ENCODE data around the gene PRKAR1B. TPM values are rescaled to one million over a fixed set of nuclear protein-coding genes. Genes with fewer than 3 reads are reported as not detected.

The PRKAR1B gene
- total and polyA plus RNA-seq, 7 experiments from 2014 or later, result 16.1 to 51.4 (median 28.7) TPM

DNA sequence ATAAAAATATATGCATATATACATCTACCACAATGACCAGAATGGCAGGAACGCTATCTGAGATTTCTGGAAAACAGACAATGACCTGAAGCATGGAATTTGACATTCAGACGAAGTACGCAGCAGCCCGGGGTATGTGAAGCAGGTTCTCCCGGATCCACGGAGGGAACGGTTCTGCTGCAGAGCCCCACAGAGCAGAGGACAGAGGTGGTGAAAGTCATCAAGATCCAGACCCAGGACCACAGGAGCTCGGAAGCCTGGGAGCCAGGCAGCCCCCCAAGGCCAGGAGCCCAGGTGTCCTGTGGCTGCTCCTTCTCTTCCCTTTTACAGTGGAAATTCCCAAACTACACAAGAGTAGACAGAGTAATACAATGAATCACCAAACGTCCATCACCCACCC lies 42.7 kb downstream of the PRKAR1B start:
- peaks cover 9 to 48% (median 44%) of the 10 kb centered on the region in 5 donors for H3K36me3 Mint-ChIP-seq
- no peaks in the 10 kb centered on the region for H3K27me3 Mint-ChIP-seq
- no peaks in the 10 kb centered on the region for H3K27me3 ChIP-seq (ENCODE audit: control insufficient read depth in 2 of 2, insufficient read depth in 2 of 2, low read length in 2 of 2)
- H3K9me3 ChIP-seq (ENCODE audit: control insufficient read depth in 2 of 3, low read length in 3 of 3), result peaks cover 0 to 24% (median 4%) of the 10 kb centered on the region in 3 experiments
- H3K4me3 Mint-ChIP-seq, result no peak overlapping the region
- H3K27ac ChIP-seq (ENCODE audit: low read depth, low read length), result no peak overlapping the region
- H3K4me3 ChIP-seq (ENCODE audit: low read length), result no peak overlapping the region
- H3K4me1 Mint-ChIP-seq, result peaks cover 0 to 6% (median 0%) of the 10 kb centered on the region in 7 donors
- ATAC-seq (no peak), DNase-seq (no peak)
- ChIA-PET CTCF (no interaction called here), POLR2A (no interaction called here)
- H3K4me1 ChIP-seq (ENCODE audit: control insufficient read depth in 2 of 2, insufficient read depth in 2 of 2, low read length in 2 of 2), result no peaks in the 10 kb centered on the region
- peaks cover 0 to 40% (median 25%) of the 10 kb centered on the region in 11 donors for H3K9me3 Mint-ChIP-seq
- no peak overlapping the region for H3K27ac Mint-ChIP-seq
- intact Hi-C loops (cut with micrococcal nuclease), result no loop called here
- H3K36me3 ChIP-seq (ENCODE audit: control insufficient read depth in 2 of 3, insufficient read depth in 3 of 3, low read length in 3 of 3), result peaks cover 0 to 26% (median 2%) of the 10 kb centered on the region in 3 experiments

DNA sequence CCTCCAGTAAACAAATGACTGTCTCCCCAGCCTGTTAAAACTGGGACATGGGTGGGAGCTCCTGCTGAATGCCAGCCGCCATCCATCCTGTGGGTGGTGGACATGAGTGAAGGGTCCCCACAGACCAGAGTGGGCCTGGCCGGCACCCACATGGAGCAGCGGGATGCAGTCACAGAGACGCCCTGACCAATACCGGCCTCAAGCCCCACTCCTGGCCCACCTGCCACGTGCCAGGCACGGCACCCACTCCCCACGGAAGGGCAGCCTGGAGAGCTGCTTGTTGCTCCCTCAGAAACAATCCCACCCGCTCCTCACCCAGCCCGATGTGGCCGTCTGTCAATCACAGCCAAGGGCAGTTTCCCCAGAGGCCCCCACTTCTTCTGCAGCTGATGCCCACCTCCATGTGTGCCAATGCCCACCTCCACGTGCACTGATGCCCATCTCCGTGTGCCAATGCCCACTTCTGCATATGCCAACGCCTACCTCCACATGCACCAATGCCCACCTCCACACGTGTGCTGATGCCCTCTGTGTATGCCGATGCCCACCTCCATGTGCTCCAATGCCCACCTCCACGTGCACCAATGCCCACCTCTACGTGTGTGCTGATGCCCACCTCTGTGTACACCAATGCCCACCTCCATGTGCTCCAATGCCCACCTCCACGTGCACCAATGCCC lies 43.4 kb downstream of the PRKAR1B start:
- no peaks in the 10 kb centered on the region for H3K27me3 Mint-ChIP-seq
- Histone ChIP-seq H3K4me1 (ENCODE audit: control insufficient read depth in 2 of 2, insufficient read depth in 2 of 2, low read length in 2 of 2) (no peaks in the 10 kb centered on the region), H3K27me3 (ENCODE audit: control insufficient read depth in 2 of 2, insufficient read depth in 2 of 2, low read length in 2 of 2) (no peaks in the 10 kb centered on the region), H3K27ac (ENCODE audit: low read depth, low read length) (no peak overlapping the region), H3K9me3 (ENCODE audit: control insufficient read depth in 2 of 3, low read length in 3 of 3) (peaks cover 0 to 21% (median 4%) of the 10 kb centered on the region in 3 experiments), H3K36me3 (ENCODE audit: control insufficient read depth in 2 of 3, insufficient read depth in 3 of 3, low read length in 3 of 3) (peaks cover 0 to 28% (median 5%) of the 10 kb centered on the region in 3 experiments), H3K4me3 (ENCODE audit: low read length) (no peak overlapping the region)
- intact Hi-C loops (cut with micrococcal nuclease), result no loop called here
- POLR2A ChIA-PET, result no interaction called here
- peaks cover 0 to 33% (median 22%) of the 10 kb centered on the region in 11 donors for H3K9me3 Mint-ChIP-seq
- no peak for ATAC-seq
- no peak for DNase-seq
- CTCF ChIA-PET, result no interaction called here
- H3K4me3 Mint-ChIP-seq, result no peak overlapping the region
- peaks cover 0 to 6% (median 0%) of the 10 kb centered on the region in 7 donors for H3K4me1 Mint-ChIP-seq
- peaks cover 13 to 48% (median 45%) of the 10 kb centered on the region in 5 donors for H3K36me3 Mint-ChIP-seq
- no peak overlapping the region for H3K27ac Mint-ChIP-seq

DNA sequence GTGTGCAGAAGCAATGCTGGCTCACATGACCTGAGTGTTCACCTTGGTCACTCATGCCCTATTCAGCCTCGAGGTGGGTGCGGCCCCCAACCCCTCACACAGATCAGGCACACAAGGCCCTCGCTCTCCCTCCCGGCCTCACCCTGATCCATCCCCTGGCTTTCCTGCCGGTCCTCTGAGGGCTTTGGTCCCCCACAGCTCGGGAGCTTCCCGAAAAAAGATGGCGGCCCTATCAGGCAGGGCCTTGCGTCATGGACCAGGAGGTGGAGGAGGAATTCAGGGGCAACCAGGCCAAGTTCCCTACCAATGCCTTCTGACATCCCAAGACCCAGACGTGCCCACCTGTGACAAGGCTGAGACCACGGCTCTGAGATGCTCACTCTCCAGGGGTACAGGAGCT lies 44.3 kb downstream of the PRKAR1B start:
- Histone ChIP-seq H3K4me3 (ENCODE audit: low read length) (no peak overlapping the region), H3K36me3 (ENCODE audit: control insufficient read depth in 2 of 3, insufficient read depth in 3 of 3, low read length in 3 of 3) (peaks cover 0 to 34% (median 5%) of the 10 kb centered on the region in 3 experiments), H3K4me1 (ENCODE audit: control insufficient read depth in 2 of 2, insufficient read depth in 2 of 2, low read length in 2 of 2) (no peaks in the 10 kb centered on the region), H3K27ac (ENCODE audit: low read depth, low read length) (no peak overlapping the region), H3K9me3 (ENCODE audit: control insufficient read depth in 2 of 3, low read length in 3 of 3) (peaks cover 0 to 17% (median 4%) of the 10 kb centered on the region in 3 experiments), H3K27me3 (ENCODE audit: control insufficient read depth in 2 of 2, insufficient read depth in 2 of 2, low read length in 2 of 2) (no peaks in the 10 kb centered on the region)
- CTCF ChIA-PET, result no interaction called here
- H3K36me3 Mint-ChIP-seq, result peaks cover 16 to 50% (median 44%) of the 10 kb centered on the region in 5 donors
- H3K27ac Mint-ChIP-seq, result no peak overlapping the region
- ATAC-seq (no peak), DNase-seq (no peak)
- peaks cover 0 to 6% (median 0%) of the 10 kb centered on the region in 7 donors for H3K4me1 Mint-ChIP-seq
- intact Hi-C loops (cut with micrococcal nuclease), result no loop called here
- no peaks in the 10 kb centered on the region for H3K27me3 Mint-ChIP-seq
- POLR2A ChIA-PET, result no interaction called here
- no peak overlapping the region for H3K4me3 Mint-ChIP-seq
- H3K9me3 Mint-ChIP-seq, result peaks cover 0 to 26% (median 19%) of the 10 kb centered on the region in 11 donors

DNA sequence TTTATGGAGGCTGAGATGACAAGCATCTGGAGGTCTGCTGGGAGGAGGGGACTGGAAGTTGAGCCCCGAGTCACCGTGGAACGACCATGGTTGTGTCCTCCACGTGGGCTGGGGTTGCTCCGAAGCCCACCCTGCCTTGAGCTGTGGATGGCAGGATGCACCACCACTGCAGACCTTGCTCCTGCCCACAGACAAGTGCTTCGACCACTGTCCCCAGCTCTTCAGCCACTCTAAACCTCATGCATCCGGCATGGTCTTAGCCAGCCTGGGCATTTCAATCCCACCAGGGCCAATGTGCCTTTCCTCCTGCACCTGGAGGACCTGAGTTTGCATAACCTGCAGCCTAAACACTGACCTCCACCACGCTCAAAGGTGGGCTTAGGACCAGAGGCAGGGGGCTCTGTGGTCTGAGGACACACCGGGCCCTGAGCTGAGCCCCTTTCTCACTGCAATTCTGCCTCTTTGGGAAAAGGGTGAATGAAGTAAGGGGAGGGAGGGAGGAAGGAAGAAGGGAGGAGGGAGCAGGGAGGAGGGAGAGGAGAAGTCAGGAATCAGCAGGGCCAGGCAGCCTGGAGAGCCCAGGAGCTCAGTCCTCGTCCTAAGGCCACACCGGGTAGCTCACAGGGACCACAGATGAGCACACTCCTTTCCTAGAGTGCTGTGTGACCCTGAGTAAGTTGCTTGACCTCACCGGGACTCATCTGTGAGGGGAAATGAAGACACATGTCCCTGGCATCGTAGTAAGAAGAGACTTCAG lies 45.4 kb downstream of the PRKAR1B start:
- peaks cover 0 to 40% (median 5%) of the 10 kb centered on the region in 3 experiments for H3K36me3 ChIP-seq (ENCODE audit: control insufficient read depth in 2 of 3, insufficient read depth in 3 of 3, low read length in 3 of 3)
- peaks cover 0 to 5% (median 0%) of the 10 kb centered on the region in 7 donors for H3K4me1 Mint-ChIP-seq
- no peaks in the 10 kb centered on the region for H3K27me3 Mint-ChIP-seq
- H3K4me1 ChIP-seq (ENCODE audit: control insufficient read depth in 2 of 2, insufficient read depth in 2 of 2, low read length in 2 of 2), result no peaks in the 10 kb centered on the region
- peaks cover 10 to 45% (median 34%) of the 10 kb centered on the region in 5 donors for H3K36me3 Mint-ChIP-seq
- DNase-seq (no peak), ATAC-seq (no peak)
- intact Hi-C loops (cut with micrococcal nuclease), result no loop called here
- H3K4me3 ChIP-seq (ENCODE audit: low read length), result no peak overlapping the region
- CTCF ChIA-PET, result no interaction called here
- H3K9me3 Mint-ChIP-seq, result peaks cover 0 to 18% (median 11%) of the 10 kb centered on the region in 11 donors
- POLR2A ChIA-PET, result no interaction called here
- no peak overlapping the region for H3K27ac Mint-ChIP-seq
- no peaks in the 10 kb centered on the region for H3K27me3 ChIP-seq (ENCODE audit: control insufficient read depth in 2 of 2, insufficient read depth in 2 of 2, low read length in 2 of 2)
- peaks cover 0 to 14% (median 4%) of the 10 kb centered on the region in 3 experiments for H3K9me3 ChIP-seq (ENCODE audit: control insufficient read depth in 2 of 3, low read length in 3 of 3)
- H3K4me3 Mint-ChIP-seq, result no peak overlapping the region
- H3K27ac ChIP-seq (ENCODE audit: low read depth, low read length), result no peak overlapping the region

DNA sequence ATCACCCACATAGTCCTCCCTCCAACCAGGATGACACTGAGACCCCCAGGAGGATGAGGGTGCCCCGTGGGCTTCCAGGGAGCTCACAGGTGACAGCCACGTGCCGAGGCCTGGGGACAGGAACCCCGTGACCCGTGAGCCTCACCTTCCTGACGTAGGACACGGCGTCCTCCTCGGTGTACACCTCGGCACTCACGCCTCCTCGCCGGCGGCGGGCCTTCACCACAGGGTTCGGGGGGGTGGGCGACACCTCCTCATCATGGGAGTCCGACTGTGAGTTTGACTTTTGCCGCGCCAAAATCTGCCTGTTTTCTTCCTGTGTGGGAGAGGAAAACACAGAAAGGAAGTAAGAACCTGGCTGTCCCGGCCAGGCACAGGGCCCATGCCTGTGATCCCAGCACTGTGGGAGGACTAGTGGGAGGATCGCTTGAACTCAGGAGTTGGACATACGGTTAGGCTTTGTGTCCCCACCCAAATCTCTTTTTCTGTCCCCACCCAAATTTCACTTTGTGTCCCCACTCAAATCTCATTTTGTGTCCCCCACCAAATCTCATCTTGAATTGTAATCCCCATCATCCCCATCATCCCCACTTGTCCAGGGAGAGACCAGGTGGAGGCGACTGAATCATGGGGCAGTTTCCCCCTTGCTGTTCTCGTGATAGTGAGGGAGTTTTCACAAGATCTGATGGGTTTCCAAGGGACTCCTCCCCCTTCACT lies 46.5 kb downstream of the PRKAR1B start:
- Histone ChIP-seq H3K27me3 (ENCODE audit: control insufficient read depth in 2 of 2, insufficient read depth in 2 of 2, low read length in 2 of 2) (no peaks in the 10 kb centered on the region), H3K9me3 (ENCODE audit: control insufficient read depth in 2 of 3, low read length in 3 of 3) (peaks cover 0 to 4% (median 3%) of the 10 kb centered on the region in 3 experiments), H3K36me3 (ENCODE audit: control insufficient read depth in 2 of 3, insufficient read depth in 3 of 3, low read length in 3 of 3) (peaks cover 0 to 49% (median 5%) of the 10 kb centered on the region in 3 experiments), H3K4me1 (ENCODE audit: control insufficient read depth in 2 of 2, insufficient read depth in 2 of 2, low read length in 2 of 2) (no peaks in the 10 kb centered on the region), H3K4me3 (ENCODE audit: low read length) (no peak overlapping the region), H3K27ac (ENCODE audit: low read depth, low read length) (no peak overlapping the region)
- ChIA-PET CTCF (interaction anchor here (1.0 kb wide), 1 partner anchor 12 kb away, joined by 4 read pairs; no protein-coding TSS in a partner anchor), POLR2A (no interaction called here)
- DNase-seq (no peak), ATAC-seq (no peak)
- H3K9me3 Mint-ChIP-seq, result peaks cover 0 to 19% (median 4%) of the 10 kb centered on the region in 11 donors
- peaks cover 0 to 5% (median 0%) of the 10 kb centered on the region in 7 donors for H3K4me1 Mint-ChIP-seq
- peaks cover 10 to 49% (median 36%) of the 10 kb centered on the region in 5 donors for H3K36me3 Mint-ChIP-seq
- H3K4me3 Mint-ChIP-seq, result no peak overlapping the region
- H3K27ac Mint-ChIP-seq, result no peak overlapping the region
- no peaks in the 10 kb centered on the region for H3K27me3 Mint-ChIP-seq
- intact Hi-C loops (cut with micrococcal nuclease), result no loop called here

DNA sequence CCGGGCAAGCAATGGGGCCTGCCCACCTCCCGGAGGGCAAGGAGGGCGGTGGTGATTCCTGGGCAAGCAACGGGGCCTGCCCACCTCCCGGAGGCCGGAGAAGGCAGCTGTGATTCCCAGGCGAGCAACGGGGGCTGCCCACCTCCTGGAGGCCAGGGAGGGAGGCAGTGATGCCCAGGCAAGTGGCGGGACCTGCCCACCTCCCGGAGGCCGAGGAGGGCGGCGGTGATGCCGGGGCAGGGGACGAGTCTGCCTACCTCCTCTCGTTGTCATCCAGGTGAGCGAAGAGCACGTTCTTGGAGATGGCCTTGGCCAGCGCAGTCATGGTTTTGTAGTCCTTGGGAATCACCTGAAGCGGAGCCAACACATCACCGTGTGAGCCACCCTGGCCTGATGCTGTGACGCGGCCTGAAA lies 50.1 kb downstream of the PRKAR1B start:
- Histone ChIP-seq H3K4me1 (ENCODE audit: control insufficient read depth in 2 of 2, insufficient read depth in 2 of 2, low read length in 2 of 2) (no peaks in the 10 kb centered on the region), H3K27me3 (ENCODE audit: control insufficient read depth in 2 of 2, insufficient read depth in 2 of 2, low read length in 2 of 2) (no peaks in the 10 kb centered on the region), H3K4me3 (ENCODE audit: low read length) (no peak overlapping the region), H3K27ac (ENCODE audit: low read depth, low read length) (no peak overlapping the region), H3K9me3 (ENCODE audit: control insufficient read depth in 2 of 3, low read length in 3 of 3) (no peaks in the 10 kb centered on the region), H3K36me3 (ENCODE audit: control insufficient read depth in 2 of 3, insufficient read depth in 3 of 3, low read length in 3 of 3) (peaks cover 0 to 53% (median 5%) of the 10 kb centered on the region in 3 experiments)
- no peak overlapping the region for H3K27ac Mint-ChIP-seq
- POLR2A ChIA-PET, result no interaction called here
- DNase-seq (no peak), ATAC-seq (no peak)
- no peak overlapping the region for H3K4me3 Mint-ChIP-seq
- H3K36me3 Mint-ChIP-seq, result peaks cover 16 to 50% (median 28%) of the 10 kb centered on the region in 5 donors
- peaks cover 0 to 15% (median 0%) of the 10 kb centered on the region in 11 donors for H3K9me3 Mint-ChIP-seq
- CTCF ChIA-PET, result interaction anchor here (0.8 kb wide), 1 partner anchor 11 kb away, joined by 4 read pairs; no protein-coding TSS in a partner anchor
- intact Hi-C loops (cut with micrococcal nuclease), result no loop called here
- no peaks in the 10 kb centered on the region for H3K27me3 Mint-ChIP-seq
- peaks cover 0 to 8% (median 0%) of the 10 kb centered on the region in 7 donors for H3K4me1 Mint-ChIP-seq

All from naive thymus-derived CD4-positive, alpha-beta T cell (primary cell).